ENCODE data around the gene EIF4G3.

GRCh38 chr1:20775700-20776099 is 401.0 kb downstream of the EIF4G3 start:
- TF ChIP-seq TAF1 (IDR thresholded peaks at IDR 0.05; ENCODE audit: borderline replicate concordance, insufficient read depth, low read length) (no peak), REST (IDR thresholded peaks at IDR 0.05; ENCODE audit: insufficient read depth in 1 of 2, low read depth in 2 of 2, low read length in 2 of 2) (no peak)
